SKM-1 treated with dmso at 0.1 percent for 144 hours (cell line): ENCODE results near the gene NELL1.
"Not testable (repeated sequence)": the region's sequence is repeated elsewhere in the genome, so short reads cannot be mapped to it uniquely, and the experiment has no call there.

ENCODE experiments used
- DNase-seq: peaks from one replicate; lab custom pipeline; 2025; ENCODE audit not compliant: unreplicated experiment; lab: John Stamatoyannopoulos, UW

Gene NELL1

DNA sequence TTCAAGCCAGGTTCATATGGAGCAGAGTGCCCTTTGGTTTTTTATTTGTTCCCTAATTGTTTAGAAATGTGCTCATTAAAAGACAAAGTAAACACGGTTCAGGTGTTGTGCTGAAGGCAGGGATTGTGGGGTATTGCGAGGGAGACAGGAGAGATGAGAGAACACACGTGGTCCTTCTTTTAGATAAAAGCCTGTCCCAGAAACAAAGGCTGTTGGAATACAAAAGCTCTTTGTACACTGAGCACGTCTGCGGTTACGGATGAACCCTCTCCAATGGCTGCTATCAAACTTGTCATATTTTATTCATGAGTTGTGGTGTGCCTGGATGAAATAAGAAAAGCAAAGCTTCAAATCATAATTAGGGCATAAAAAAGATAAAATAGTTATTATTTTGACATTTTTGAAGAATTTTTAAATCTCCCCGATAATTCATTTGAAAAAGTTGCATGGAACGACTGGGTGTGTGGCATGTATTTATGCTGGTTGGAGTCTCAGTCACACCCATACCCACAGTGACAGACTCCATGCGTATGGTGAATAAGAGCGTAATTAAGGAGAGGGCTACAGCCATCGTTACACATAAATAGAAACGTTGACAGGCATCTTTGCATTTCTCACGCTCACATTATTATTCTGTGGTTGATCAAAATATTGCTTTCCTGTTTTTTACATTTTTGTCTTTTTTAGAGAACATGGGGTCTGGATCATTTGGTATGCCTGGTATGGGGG lies 92.9 kb downstream of the NELL1 start:
- no peak for DNase-seq

DNA sequence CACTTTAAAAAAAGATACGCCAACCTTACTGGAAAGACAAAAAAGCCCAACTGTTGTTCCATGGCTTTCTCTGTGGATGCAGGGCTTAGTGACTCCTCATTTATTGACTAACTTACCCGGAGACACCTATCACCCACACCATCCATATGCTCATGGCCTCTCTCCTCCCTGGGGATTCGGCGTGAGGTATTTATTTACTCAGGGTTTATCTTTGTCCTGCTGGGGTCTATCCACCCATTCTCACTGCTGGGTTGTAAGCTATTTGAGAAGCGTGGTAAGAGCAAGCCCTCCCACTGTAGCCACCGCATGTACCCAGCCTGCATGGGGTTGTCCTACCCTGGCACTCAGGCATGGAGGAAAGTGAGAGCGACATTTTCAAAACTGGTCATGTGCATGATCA lies 93.6 kb downstream of the NELL1 start:
- no peak for DNase-seq

DNA sequence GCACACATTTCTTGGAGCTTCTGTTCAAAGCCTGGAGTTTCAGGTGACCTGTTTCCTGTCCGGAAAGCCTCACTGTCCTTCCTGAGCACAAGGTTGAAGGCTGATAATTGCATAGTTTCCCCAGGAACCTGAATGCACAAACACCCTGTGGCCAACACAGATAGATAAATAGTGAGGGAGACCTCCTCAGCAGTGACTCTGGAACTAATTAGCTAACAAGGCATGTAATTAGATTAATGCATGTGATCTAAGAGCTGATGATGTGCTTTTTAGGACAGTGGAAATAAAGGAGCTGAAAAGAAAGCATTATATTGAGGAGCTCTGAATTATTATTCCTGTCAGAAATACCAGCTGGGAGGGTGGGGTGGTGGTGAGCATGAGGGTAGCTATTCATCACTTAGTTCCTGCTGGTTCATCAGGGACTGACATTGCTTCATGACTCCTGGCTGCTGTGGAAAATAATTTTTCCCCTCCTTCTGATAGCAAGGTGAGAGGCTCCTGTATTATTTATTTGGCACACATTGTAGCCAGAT lies 101.1 kb downstream of the NELL1 start:
- no peak for DNase-seq

DNA sequence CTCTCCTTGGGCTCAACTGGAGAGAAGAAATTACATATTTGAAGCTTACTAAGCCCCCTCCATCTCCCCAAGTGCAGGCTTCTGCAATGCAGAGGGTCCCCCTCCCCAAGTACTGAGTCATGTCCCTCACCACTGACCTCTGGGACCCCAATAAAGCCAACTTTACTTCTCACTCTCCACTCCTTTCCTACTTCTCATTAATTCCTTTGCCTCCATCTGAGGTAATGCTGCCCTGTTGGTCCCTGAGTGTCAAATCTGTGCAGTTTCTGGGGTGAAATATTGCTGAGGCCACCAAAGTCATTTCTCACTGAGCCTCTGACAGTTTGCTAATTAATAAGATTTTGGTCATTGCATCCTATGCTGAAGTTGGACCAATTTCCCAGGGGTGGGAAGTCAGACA lies 101.6 kb downstream of the NELL1 start:
- no peak for DNase-seq

DNA sequence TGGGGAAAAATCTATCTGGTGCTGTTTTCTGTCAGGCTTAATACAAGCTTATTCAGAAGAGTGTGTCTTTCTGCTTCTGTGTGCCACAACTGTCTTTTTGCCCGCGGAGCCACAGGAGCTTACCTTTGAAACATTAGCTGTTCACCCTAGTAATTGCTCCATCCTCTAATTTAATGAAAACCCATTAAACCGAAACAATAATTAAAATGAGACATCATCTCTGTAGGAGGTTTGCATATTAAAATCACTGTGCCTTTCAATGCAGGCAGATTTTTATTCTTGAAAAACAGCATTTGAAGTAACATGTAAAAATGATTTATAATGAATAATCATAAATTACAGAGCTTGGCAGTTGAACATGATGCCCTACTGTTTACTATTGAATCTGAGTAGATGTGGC lies 102.3 kb downstream of the NELL1 start:
- DNase-seq = no peak

DNA sequence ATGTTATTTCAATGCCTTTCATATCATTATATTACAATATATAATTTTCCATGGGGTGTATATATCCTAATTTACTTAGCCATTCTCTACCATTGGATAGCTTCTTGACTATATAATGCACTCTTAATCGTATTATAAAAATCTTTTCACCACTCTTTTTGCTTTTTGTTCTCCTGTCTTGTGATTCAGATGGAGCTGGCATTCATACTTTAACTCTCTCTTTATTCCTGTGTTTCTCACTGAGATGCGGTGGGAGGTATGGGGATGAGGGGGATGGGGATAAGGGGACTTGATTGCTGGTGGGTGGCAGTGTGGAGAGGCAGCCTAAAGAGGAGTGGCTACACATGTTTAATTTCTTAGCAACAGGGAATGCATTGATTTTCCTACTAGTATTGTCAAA lies 105.9 kb downstream of the NELL1 start:
- no peak for DNase-seq

DNA sequence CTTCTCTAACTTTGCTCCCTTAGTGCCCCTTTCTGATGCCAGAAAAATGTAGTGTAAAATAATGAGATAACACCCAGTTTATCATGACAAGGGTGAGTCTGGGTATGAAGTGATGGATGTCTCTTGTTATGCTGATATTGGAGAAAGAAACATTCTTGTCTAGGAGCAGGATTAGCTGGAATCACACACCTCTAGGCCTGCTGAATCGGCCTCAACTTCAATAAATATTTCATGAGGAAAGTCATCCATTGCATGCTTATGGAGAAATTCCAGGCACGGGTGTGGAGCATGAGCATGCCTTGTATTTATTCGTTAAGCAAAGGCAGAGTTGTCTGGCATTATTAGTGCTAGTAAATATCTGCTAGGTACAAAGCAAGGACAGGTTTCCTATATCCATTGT lies 113.4 kb downstream of the NELL1 start:
- DNase-seq = no peak

DNA sequence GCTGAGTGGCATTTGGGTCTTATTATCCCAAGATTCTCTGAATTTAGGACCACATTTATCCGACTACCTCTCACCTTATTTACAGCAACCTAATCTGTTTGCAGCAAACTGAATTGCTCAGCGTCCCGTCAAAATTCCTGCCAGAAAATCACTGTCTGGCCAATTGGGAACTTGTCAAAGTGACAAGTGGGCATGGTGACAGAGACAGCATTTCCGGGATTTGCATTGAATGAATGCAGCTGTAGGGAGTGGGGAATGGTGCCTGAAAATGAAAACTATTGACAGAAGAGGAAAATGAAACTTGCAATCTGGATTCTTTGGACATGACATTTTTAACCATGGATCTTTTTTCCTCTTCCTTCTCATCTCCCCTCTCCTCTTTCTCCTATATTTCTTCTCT lies 113.8 kb downstream of the NELL1 start:
- DNase-seq = no peak

DNA sequence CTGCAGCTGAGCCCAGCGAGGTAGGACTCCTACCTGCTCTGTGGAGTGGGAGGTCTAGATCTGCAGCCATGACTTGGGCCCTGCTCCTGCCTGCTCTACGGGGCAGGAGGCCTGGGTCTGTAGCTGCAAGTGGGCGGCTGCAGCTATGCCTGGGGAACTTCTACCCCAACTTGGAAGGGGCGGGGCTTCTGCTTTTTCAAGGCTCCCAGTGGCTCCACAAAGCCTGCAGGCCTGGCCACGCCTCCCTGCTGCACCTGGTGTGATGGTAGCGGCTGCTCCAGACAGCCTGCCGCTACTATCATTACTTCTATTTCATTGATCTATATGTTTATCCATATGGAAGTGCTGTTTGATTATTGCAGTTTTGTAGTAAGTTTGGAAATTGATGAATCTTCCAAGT lies 121.2 kb downstream of the NELL1 start:
- DNase-seq = no peak

DNA sequence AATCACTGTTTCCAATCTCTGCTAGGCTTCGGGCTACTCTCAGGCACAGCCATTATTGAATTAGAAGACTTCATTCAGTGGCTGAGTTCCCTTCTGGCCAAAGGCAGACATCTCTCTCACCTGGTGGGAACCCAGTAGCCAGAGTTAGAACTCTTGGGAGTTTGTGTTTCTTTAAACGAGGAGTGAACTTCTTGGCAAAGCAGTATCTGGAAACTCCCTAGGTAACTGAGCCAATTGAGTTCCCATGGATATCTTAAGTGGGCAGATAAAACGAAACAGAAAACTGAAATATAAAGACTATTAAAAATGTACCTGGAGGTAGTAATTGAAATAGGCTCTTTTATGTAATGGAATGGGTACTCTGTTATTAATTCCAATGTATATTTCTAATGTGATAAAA lies 125.6 kb downstream of the NELL1 start:
- DNase-seq = no peak

DNA sequence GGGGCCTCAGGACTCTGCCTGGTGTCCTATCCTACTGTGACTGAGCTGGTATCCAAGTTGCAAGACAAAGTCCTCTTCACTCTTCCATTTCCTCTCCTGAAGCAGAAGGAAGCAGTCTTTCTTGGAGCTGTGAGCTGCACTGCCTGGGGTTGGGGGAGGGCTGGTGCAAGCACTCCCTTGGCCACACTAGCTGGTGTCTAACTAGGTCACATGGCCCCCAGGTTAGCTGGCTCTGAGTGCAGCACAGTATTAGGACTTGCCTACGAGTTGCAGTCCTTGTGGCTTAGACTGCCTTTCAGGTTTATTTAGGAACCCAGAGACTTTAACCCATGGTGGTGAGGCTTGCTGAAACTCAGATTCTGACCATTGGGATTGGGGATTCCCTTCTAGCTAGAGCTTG lies 138.9 kb downstream of the NELL1 start:
- no peak for DNase-seq

DNA sequence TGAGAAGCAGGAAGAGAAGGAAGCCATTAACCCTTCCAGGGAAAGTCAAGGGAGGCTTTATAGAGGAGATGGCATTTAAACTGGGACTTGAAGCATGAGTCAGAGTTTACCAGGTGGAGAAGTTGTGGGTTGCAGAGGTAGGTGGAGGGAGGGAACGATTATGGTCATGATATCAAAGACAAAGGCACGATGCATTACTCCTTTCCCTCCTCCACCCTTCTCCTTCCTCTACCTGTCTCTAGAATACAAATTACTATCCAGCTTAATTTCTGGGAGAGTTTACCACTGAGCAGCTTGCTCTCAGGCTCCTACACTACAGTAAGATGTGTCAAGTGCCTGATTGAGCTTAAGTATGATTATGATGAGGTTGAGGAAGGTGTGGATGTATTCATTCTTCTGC lies 151.7 kb downstream of the NELL1 start:
- DNase-seq = no peak

DNA sequence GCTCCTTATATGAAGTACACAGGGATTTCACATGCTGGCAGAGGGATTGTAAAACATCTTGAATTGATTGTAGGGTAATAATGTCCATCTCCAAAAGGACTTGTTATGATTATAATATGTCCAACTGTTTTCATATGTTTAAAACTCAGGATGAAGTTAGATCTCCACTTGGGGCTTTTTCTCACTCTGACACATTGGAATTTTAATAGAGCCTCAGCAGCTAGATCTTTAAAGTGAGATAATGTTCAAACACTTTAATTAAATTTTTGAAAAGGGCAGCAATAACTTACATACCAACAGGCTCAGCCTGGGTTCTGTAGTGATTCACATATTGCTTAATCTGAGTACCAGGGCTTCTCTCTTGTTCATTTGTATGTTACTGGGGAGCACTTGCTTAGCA lies 152.1 kb downstream of the NELL1 start:
- DNase-seq = no peak

DNA sequence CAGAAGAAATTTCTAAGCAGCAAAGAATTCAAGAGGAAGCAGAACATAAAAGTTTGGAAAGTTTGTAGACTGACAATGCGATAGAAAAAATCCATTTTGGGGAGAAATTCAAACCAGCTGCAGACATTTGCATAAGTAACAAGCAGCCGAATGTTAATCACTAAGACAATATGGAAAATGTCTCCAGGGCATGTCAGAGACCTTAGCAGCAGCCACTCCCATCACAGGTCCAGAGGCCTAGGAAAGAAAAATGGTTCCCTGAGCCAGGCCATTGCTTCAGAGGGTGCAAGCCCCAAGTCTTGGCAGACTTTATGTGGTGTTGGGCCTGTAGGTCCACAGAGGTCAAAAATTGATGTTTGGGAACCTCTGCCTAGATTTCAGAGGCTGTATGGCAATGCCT lies 155.4 kb downstream of the NELL1 start:
- DNase-seq = no peak

DNA sequence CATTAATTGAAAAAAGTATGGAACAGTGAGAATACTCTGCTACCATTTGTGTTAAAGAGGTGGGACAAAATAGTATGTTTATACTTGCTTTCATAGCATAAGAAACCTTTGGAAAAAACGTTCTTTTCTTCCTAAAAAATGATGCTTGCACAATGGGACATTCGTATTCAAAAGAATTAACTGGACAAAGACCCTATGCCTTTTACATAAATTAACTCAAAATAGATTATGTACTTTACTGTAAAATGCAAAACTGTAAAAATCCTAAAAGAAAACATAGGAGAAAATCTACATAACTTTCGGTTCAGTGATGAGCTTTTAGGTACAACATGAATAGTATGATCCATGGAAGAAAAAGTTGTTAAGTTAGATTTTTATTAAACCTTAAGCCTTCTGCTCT lies 166.2 kb downstream of the NELL1 start:
- DNase-seq = no peak

DNA sequence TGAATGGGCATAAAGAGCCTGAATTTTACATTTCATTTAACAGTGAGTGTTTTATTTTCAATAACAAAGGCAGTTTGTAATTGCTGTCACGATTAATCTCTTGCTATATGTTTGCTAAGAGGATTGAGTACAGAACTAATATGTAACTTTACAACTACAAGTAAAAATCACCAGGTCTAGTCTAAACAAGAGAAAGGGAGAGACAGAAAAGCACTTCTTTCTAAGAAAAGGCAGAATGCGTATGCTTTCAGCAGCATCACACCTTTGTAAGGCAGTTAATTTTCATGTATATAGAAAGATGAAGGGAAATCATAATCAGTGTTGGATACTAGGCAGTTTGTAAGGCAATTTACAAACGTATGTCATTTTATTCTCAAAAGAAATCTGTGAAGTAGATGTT lies 169.8 kb downstream of the NELL1 start:
- DNase-seq = no peak

DNA sequence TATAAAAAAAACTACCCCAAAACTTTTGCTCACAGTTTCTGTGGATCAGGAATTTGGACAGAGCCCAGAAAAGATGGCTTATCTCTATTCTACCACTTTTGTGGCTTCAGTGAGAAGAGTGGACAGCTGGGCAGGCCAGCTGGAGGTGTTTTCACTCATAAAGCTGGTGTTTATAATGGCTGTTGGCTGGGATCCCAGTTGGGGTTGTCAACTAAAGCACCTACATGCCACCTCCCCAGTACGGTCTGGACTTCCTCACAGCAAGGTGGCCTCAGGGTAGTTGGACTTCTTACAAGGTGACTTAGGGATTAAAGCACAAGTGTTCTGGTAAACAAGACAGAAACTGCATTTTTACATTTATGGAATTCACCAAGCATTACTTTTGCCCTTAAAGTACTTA lies 171.0 kb downstream of the NELL1 start:
- DNase-seq = no peak

DNA sequence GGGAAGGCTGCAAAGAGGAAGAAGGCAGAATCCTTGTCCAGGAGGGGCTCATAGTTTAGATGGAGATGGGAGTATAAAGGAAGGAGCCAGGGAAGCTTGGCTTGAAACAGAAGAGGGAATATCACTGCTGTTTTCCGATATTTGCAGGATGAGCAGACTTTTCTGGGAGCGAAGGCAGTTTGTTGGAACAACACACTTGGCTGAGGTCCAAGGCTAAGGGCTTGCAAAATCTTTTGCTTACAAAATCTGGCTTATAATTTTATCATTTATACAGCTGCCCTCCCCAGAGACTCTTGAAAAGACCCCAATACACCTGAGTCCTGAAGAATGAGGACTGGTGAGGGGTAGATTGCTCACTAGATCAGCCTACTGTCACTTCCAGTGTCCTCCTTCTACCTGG lies 174.8 kb downstream of the NELL1 start:
- no peak for DNase-seq

DNA sequence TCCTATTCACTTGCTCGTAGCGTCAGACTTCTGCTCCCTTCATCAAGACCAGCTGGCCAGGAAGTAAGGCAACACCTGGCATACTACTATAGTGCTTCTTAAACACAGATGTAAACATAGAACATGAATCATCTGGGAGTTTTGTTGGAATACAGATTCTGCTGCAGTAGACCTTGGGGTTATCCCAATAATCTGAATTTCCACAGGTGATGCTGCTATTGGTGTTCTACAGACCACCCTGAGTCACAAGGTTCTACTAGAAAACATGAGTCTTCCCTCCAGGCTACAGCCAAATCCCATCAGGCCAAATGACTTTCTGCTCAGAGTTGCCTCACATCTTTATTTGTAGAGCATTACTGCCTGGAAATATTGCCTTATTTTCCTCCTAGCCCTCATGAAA lies 175.2 kb downstream of the NELL1 start:
- DNase-seq = no peak

DNA sequence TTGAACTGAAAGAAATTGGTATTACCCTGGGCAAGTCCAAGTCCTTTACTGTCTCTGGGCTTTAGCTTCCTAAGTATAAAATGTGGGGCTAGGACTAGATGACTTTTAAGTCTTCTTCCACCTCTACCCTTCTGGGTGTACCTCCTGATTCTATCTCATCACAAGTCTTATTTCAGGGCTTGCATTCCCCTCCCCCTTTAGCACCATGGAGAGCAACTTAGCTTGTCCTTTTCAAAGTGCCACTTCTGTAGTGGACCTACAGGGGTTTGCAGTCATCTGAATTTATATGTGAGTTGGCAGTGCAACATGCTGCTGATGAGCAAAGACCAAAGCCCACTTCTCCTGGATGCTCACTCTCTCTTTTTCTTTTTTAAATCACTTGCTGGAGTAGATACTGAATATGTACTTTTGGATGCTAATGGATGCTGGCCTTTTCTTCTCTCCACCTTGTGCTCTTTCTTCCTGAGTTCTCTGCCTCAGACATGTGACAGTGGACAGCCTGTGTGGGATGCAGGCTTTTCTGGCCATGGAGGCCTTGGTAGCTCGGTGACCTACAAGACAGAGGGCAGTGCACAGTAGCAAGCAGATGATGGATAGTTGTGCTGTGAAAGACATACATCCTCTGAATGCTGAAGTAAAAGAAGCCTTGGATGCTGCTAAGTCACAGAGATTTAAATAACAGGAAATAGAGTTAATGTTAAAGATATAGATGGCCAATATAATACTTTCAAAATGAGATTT lies 185.0 kb downstream of the NELL1 start:
- no peak for DNase-seq

DNA sequence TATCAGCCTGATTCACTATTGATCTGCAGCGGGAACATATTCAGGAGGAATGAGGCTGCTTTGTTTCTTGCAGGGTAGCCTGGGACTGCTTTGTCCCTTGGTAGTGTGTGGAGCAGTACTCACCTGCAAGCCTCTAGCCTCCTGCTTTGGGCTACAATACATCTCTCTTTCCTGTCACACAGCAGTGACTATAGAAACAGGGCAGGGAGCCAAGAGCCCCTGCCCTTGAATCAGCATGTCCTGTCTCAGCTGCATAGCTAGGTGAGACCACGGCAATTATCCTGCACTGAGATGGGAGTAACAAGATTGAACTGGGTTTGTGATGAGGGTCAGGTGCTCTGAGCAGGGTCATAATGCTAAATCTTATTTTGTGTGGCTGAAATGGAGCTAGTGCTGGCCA lies 191.9 kb downstream of the NELL1 start:
- DNase-seq = no peak

DNA sequence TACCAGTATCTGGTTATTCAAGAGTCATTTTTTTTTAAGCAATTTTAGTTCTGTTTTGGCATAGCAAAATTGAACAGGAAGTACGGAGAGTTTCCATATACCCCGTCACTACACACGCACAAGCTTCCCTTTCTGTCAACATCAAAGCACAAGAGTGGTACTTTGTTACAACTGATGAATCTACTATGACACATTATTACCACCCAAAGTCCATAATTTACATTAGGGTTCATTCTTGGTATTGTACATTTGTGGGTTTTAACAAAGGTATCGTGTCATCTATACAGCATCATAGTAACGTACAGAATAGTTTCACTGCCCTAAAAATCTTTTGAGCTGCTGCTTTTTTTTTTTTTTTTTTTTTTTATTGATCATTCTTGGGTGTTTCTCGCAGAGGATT lies 192.9 kb downstream of the NELL1 start:
- DNase-seq = not testable (repeated sequence)

DNA sequence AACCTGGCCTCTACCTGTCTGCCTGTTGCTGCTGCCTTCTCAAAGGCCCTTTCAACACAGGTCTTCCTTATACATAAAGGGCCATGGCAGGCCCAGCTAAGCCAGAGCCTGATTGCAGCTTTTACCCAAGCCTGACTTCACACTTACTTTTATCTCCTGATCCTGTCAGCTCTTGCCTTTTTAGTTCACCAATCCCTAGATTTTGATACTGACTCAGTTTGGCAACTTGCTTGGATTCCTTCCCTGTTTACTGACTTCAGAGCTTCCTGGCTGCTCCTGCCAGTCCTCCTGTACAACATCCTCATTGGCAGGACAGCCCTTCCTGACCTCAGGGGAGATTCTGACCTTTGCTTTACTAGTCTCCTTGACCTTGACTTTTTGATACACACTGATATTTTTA lies 195.2 kb downstream of the NELL1 start:
- no peak for DNase-seq
